Measurements from ENCODE around the gene NSUN6.

DNA sequence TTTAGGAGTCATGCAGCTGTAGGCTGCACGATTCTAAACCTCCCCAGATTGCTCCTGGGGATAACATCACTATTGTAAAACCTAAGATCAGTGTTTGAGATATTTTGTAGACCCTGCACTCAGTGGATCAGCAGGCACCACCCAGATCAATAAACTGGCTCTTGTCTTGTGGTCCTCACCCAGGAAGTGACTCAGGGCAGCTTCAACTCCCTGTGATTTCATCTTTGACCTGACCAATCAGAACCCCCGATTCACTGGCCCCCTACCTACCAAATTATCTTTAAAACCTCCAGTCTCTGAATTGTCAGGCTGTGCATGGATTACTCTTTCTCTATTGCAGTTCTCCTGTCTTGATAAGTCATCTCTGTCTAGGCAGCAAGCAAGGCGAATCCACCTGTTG, 33.6 kb upstream of the NSUN6 start:
- no peak for TF ChIP-seq GATA2 (IDR thresholded peaks at IDR 0.05; ENCODE audit: low read depth, low read length)
- no peak for TF ChIP-seq GATA3 (IDR thresholded peaks at IDR 0.05; ENCODE audit: low read depth, low read length)
